CD14-positive monocyte (primary cell): ENCODE measurements around the gene ITK. TPM values are rescaled to one million over a fixed set of nuclear protein-coding genes. Genes with fewer than 3 reads are reported as not detected.

Experiments
- DNase-seq, 3 donors: peaks; one replicate each; pipeline ENCODE4 v3.0.0-alpha.2; 2011 to 2022
- H2AFZ ChIP-seq: 2 replicates; pipeline ENCODE4 v1.6.0; 2012; ENCODE audit warnings: mild to moderate bottlenecking, low read depth, low read length, inconsistent platforms; ENCODE audit not compliant: insufficient read depth, poor library complexity, severe bottlenecking
- H3K27ac ChIP-seq, 2 donors: 1 replicate in 1 of 2; 2 replicates in 1 of 2; pipeline ENCODE4 v1.5.1; 2012 to 2013; ENCODE audit warnings: low read length in 2 of 2, control low read depth in 1 of 2, inconsistent platforms in 1 of 2, low read depth in 1 of 2, mild to moderate bottlenecking in 1 of 2
- H3K27me3 ChIP-seq, 2 donors: one replicate each; pipeline versions ENCODE4 v1.6.0 to v1.6.1; 2011 to 2013; ENCODE audit warnings: low read length in 2 of 2; ENCODE audit not compliant: control insufficient read depth in 2 of 2, insufficient read depth in 2 of 2
- H3K36me3 ChIP-seq, 2 donors: replicated peaks in 1 of 2; 1 replicate in 1 of 2; 2 replicates in 1 of 2; pipeline versions ENCODE4 v1.5.1 to v1.6.1; 2012 to 2013; ENCODE audit warnings: low read length in 2 of 2, control low read depth in 1 of 2, inconsistent platforms in 1 of 2, mild to moderate bottlenecking in 1 of 2; ENCODE audit not compliant: insufficient read depth in 2 of 2, control insufficient read depth in 1 of 2
- H3K4me1 ChIP-seq, 2 donors: 1 replicate in 1 of 2; 2 replicates in 1 of 2; pipeline versions ENCODE4 v1.5.1 to v1.6.1; 2012 to 2013; ENCODE audit warnings: low read length in 2 of 2, control low read depth in 1 of 2, inconsistent platforms in 1 of 2, mild to moderate bottlenecking in 1 of 2, moderate library complexity in 1 of 2; ENCODE audit not compliant: insufficient read depth in 2 of 2, control insufficient read depth in 1 of 2
- H3K4me2 ChIP-seq: replicated peaks from 2 replicates; pipeline ENCODE3; 2012; ENCODE audit warnings: low read length, moderate library complexity, mild to moderate bottlenecking; ENCODE audit not compliant: poor library complexity, severe bottlenecking; ENCODE audit errors: extremely low read depth
- H3K4me3 ChIP-seq, 3 experiments: fragments of 200-600 bp in 1 of 3; sonication (generic) in 1 of 3; replicated peaks in 1 of 3; 1 replicate in 2 of 3; 2 replicates in 1 of 3; pipeline ENCODE4 v1.5.1; 2011 to 2013; ENCODE audit warnings: low read length in 3 of 3, mild to moderate bottlenecking in 3 of 3, control low read depth in 2 of 3, low read depth in 2 of 3, inconsistent platforms in 1 of 3, moderate library complexity in 1 of 3
- H3K79me2 ChIP-seq: 2 replicates; pipeline ENCODE4 v1.6.0; 2012; ENCODE audit warnings: mild to moderate bottlenecking, control low read depth, inconsistent platforms, low read length, moderate library complexity; ENCODE audit not compliant: insufficient read depth
- H3K9ac ChIP-seq: 2 replicates; pipeline ENCODE4 v1.6.0; 2017; ENCODE audit warnings: low read length, mild to moderate bottlenecking; ENCODE audit not compliant: insufficient read depth, poor library complexity, severe bottlenecking
- H3K9me3 ChIP-seq, 2 donors: replicated peaks in 1 of 2; 1 replicate in 1 of 2; 2 replicates in 1 of 2; pipeline versions ENCODE4 v1.5.1 to v1.6.1; 2012 to 2013; ENCODE audit warnings: low read length in 2 of 2, control low read depth in 1 of 2; ENCODE audit not compliant: control insufficient read depth in 1 of 2, insufficient read depth in 1 of 2
- H4K20me1 ChIP-seq: 2 replicates; pipeline ENCODE4 v1.6.0; 2012; ENCODE audit warnings: mild to moderate bottlenecking, low read length, control low read depth, moderate library complexity; ENCODE audit not compliant: insufficient read depth
- H3K27ac Mint-ChIP-seq, 7 donors: one replicate each; pipeline ENCODE4 v1.8.0; 2020; ENCODE audit warnings: mild to moderate bottlenecking in 7 of 7, mixed read lengths in 7 of 7, moderate library complexity in 6 of 7, inconsistent platforms in 2 of 7
- H3K27me3 Mint-ChIP-seq, 3 donors: one replicate each; pipeline ENCODE4 v1.8.0; 2021 to 2022; ENCODE audit warnings: low read depth in 3 of 3, mild to moderate bottlenecking in 3 of 3, mixed read lengths in 3 of 3, moderate library complexity in 3 of 3, inconsistent platforms in 1 of 3
- H3K36me3 Mint-ChIP-seq, 2 donors: one replicate each; pipeline ENCODE4 v1.8.0; 2020; ENCODE audit warnings: mixed read lengths in 2 of 2, inconsistent platforms in 1 of 2, mild to moderate bottlenecking in 1 of 2
- H3K4me1 Mint-ChIP-seq: one replicate; pipeline ENCODE4 v1.8.0; 2020; ENCODE audit warnings: mild to moderate bottlenecking, mixed read lengths
- H3K4me3 Mint-ChIP-seq, 2 donors: one replicate each; pipeline ENCODE4 v1.8.0; 2020; ENCODE audit warnings: mild to moderate bottlenecking in 2 of 2, mixed read lengths in 2 of 2, moderate library complexity in 1 of 2
- H3K9me3 Mint-ChIP-seq, 7 donors: one replicate each; pipeline ENCODE4 v1.8.0; 2020 to 2022; ENCODE audit warnings: mixed read lengths in 7 of 7, mild to moderate bottlenecking in 6 of 7, moderate library complexity in 6 of 7, inconsistent platforms in 2 of 7
- WGBS: methylation state at CpG from one replicate; pipeline ENCODE4 v1.1.5; 2013; ENCODE audit warnings: missing lambda C conversion rate; ENCODE audit not compliant: insufficient coverage; 5-methylcytosine and 5-hydroxymethylcytosine counted together
- intact Hi-C, 2 donors: fragments of 100-400 bp; cut with micrococcal nuclease; formaldehyde crosslinking; loops; one replicate each; pipeline versions ENCODE4 v1.15.0 to v1.15.1; 2023
- polyA plus RNA-seq, 3 donors: library from polyadenylated mRNA; depleted of rRNA in 1 of 3; unstranded in 2 of 3; stranded (reverse) in 1 of 3; fragments of 300-500 nt in 2 of 3; fragments of >200 nt in 1 of 3; fragmentation: Illumina TruSeq in 2 of 3; gene quantifications; 1 replicate in 2 of 3; 2 replicates in 1 of 3; pipeline ENCODE4 v1.2.3, GENCODE V29; 2012 to 2021
- TF ChIP-seq, protein P1 (sequence below): fragments of 200-600 bp; IDR thresholded peaks from one replicate; pipeline ENCODE4 v1.8.0; 2022; ENCODE audit warnings: antibody characterized with exemption, mild to moderate bottlenecking

The ITK gene
- polyA plus RNA-seq, 3 donors: 0.03 to 0.60 (median 0.39) TPM

DNA sequence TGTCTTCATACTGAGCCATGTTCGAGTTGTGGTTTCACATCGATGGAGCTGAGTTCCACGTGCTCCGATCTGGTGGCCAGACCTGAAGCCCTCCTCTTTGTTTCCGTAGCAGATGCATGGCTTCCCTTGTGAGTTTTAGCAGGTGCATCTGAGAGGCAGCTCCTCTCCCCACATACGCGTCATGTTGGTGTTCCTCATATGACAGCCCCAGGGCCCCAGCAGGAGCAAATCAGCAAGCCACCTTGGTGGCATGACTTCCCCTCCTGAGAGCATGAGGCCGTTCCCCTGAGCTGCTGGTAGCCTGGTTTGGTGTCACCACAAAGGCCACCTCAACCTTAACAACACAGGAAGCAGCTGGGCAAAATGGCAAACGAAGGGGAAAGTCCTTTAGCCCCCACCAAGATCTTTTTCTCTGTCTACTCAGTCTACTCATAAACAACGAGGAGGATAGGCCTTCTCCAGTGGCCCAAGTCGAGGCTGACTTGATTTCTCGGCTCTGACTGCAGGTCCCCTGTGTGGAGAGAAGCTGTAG, 91.2 kb downstream of the ITK start:
- H3K9ac ChIP-seq: peak overlapping the region; percentile 55
- peak overlapping the region in 1 of 3 experiments; percentile 38 for H3K4me3 ChIP-seq
- H3K27me3 ChIP-seq: no peaks in the 10 kb centered on the region
- intact Hi-C loops: no loop called here
- Mint-ChIP-seq H3K4me3 (peak overlapping the region in 1 of 2 donors; percentile 26), H3K27me3 (peaks cover 0 to 7% (median 0%) of the 10 kb centered on the region in 3 donors), H3K27ac (peak overlapping the region; percentile 92 to 97 (median 96)), H3K4me1 (peaks cover 69% of the 10 kb centered on the region), H3K9me3 (peaks cover 0 to 3% (median 0%) of the 10 kb centered on the region in 7 donors), H3K36me3 (peaks cover 12 to 19% of the 10 kb centered on the region in 2 donors)
- H3K36me3 ChIP-seq: no peaks in the 10 kb centered on the region
- H3K4me2 ChIP-seq: peak overlapping the region; percentile 52
- peaks cover 66 to 84% of the 10 kb centered on the region in 2 donors for H3K4me1 ChIP-seq
- no peaks in the 10 kb centered on the region for H3K9me3 ChIP-seq
- TF ChIP-seq, protein P1, sequence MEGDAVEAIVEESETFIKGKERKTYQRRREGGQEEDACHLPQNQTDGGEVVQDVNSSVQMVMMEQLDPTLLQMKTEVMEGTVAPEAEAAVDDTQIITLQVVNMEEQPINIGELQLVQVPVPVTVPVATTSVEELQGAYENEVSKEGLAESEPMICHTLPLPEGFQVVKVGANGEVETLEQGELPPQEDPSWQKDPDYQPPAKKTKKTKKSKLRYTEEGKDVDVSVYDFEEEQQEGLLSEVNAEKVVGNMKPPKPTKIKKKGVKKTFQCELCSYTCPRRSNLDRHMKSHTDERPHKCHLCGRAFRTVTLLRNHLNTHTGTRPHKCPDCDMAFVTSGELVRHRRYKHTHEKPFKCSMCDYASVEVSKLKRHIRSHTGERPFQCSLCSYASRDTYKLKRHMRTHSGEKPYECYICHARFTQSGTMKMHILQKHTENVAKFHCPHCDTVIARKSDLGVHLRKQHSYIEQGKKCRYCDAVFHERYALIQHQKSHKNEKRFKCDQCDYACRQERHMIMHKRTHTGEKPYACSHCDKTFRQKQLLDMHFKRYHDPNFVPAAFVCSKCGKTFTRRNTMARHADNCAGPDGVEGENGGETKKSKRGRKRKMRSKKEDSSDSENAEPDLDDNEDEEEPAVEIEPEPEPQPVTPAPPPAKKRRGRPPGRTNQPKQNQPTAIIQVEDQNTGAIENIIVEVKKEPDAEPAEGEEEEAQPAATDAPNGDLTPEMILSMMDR: no peak
- peak overlapping the region; percentile 41 for H2AFZ ChIP-seq
- H3K79me2 ChIP-seq: peaks cover 62% of the 10 kb centered on the region
- WGBS: 7% methylated on average over 10 of the region's 12 CpGs
- peak; percentile 64 to 72 (median 71) for DNase-seq
- H3K27ac ChIP-seq: peak overlapping the region; percentile 86 to 90
- H4K20me1 ChIP-seq: no peaks in the 10 kb centered on the region

DNA sequence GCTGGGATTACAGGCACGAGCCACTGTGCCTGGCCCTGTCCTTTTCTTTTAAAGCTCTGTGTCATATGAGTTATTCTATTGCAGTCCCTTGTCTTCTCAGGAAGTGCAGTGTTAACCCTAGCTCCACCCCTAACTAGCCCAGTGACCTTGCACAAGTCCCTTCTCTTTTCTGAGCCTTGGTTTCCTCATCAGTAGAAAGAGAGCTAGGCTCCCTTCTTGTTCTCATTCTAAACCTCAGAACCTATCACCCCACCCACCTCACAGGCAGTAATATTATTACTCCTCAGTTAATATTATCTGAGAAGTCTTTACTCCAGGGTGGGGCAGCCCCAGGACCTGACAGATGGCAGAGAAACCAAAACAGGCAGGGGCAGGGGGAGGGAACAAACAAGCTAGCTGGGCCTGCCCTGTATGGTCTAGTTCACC, 92.5 kb downstream of the ITK start:
- peak; percentile 82 to 88 (median 83) for DNase-seq
- no CpG with 5 or more reads among the region's 1 CpG for WGBS
- Histone ChIP-seq H3K79me2 (peaks cover 54% of the 10 kb centered on the region), H3K4me1 (peaks cover 54 to 70% of the 10 kb centered on the region in 2 donors), H4K20me1 (no peaks in the 10 kb centered on the region), H3K27ac (peak overlapping the region; percentile 86 to 90), H3K9me3 (no peaks in the 10 kb centered on the region), H3K36me3 (no peaks in the 10 kb centered on the region), H3K4me2 (peak overlapping the region; percentile 52), H3K9ac (peak overlapping the region; percentile 55), H3K27me3 (no peaks in the 10 kb centered on the region), H2AFZ (no peak overlapping the region), H3K4me3 (peak overlapping the region in 1 of 3 experiments; percentile 38)
- intact Hi-C loops: no loop called here
- peaks cover 8 to 14% of the 10 kb centered on the region in 2 donors for H3K36me3 Mint-ChIP-seq
- peaks cover 0 to 3% (median 0%) of the 10 kb centered on the region in 7 donors for H3K9me3 Mint-ChIP-seq
- peaks cover 55% of the 10 kb centered on the region for H3K4me1 Mint-ChIP-seq
- peaks cover 0 to 1% (median 0%) of the 10 kb centered on the region in 3 donors for H3K27me3 Mint-ChIP-seq
- peak overlapping the region; percentile 92 to 97 (median 97) for H3K27ac Mint-ChIP-seq
- TF ChIP-seq, protein P1: no peak
- H3K4me3 Mint-ChIP-seq: peak overlapping the region; percentile 45 to 63
